ENCODE data around the gene RRP8. TPM values are rescaled to one million over a fixed set of nuclear protein-coding genes. Genes with fewer than 3 reads are reported as not detected.
A peak's percentile ranks its signal among the peaks of the same experiment; 100 is the strongest.

The RRP8 gene
- total RNA-seq, 1 donor from 2014 or later: 23.9 TPM

DNA sequence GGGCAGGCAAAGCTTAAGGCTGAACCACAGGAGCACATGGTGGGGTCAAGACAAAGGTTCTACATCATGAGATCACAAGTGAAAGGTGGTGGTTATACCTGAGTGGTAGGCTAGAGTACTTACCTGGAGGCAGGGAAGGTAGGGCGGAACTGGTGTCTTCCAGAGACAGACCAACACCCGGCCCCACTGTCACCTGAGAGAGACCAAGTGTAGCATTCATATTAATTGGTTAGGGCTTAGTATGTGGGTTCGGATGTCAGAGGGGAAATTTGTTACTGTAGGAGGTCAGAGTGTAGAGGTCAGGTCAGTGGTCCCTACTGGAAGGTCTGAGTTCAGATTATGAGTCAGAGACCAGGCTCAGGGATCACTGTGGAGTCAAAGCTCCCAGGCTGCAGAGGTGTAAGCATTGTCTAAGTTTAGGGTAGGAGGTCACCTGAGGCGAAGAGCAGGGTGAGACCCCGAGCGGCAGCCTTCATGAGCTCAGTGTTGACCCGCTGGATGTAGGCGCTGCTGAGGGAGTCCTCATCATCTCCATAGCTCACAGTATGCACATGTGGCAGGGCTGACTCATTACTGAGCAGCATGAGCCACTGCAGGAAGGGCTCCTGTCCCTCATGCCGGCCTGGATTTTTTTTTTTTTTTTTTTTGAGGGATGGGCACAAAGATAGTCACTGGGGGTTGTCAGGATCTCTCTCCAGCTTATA lies 12.6 kb upstream of the RRP8 start:
- Mint-ChIP-seq H3K36me3 (ENCODE audit: low read depth, unreplicated experiment) (peaks cover 18% of the 10 kb centered on the region), H3K27ac (ENCODE audit: unreplicated experiment) (peak overlapping the region; percentile 15), H3K4me3 (ENCODE audit: unreplicated experiment) (no peak overlapping the region), H3K9me3 (ENCODE audit: unreplicated experiment) (no peaks in the 10 kb centered on the region), H3K4me1 (ENCODE audit: low read depth, unreplicated experiment) (peaks cover 13% of the 10 kb centered on the region), H3K27me3 (ENCODE audit: low read depth, unreplicated experiment) (no peaks in the 10 kb centered on the region)
- H3K79me2 ChIP-seq (ENCODE audit: insufficient read depth, low read length): peaks cover 26% of the 10 kb centered on the region
- H3K4me2 ChIP-seq (ENCODE audit: low read length): no peak overlapping the region
- FAIRE-seq (no peak), DNase-seq (ENCODE audit: low read depth) (no peak)
- peaks cover under 1% of the 10 kb centered on the region for H3K36me3 ChIP-seq (ENCODE audit: insufficient read depth, low read length)
- H3K27me3 ChIP-seq (ENCODE audit: insufficient read depth, low read length): no peaks in the 10 kb centered on the region
- H2AFZ ChIP-seq (ENCODE audit: low read depth, low read length): no peak overlapping the region
- TF ChIP-seq EZH2 (IDR thresholded peaks at IDR 0.05; ENCODE audit: insufficient read depth, low read length) (no peak), CTCF (IDR thresholded peaks at IDR 0.05; ENCODE audit: insufficient read depth, low read depth, low read length) (no peak)
- H3K9me3 ChIP-seq (ENCODE audit: insufficient read depth, low read depth, low read length): no peaks in the 10 kb centered on the region
- H4K20me1 ChIP-seq (ENCODE audit: insufficient read depth, low read length): peaks cover 5% of the 10 kb centered on the region
- H3K9ac ChIP-seq (ENCODE audit: low read length): no peak overlapping the region
- peaks cover 43% of the 10 kb centered on the region for H3K4me1 ChIP-seq (ENCODE audit: insufficient read depth, low read length)
- peak overlapping the region; percentile 22 for H3K27ac ChIP-seq (ENCODE audit: low read depth, low read length)
- no peak overlapping the region for H3K4me3 ChIP-seq (ENCODE audit: insufficient read depth, low read depth, low read length)

DNA sequence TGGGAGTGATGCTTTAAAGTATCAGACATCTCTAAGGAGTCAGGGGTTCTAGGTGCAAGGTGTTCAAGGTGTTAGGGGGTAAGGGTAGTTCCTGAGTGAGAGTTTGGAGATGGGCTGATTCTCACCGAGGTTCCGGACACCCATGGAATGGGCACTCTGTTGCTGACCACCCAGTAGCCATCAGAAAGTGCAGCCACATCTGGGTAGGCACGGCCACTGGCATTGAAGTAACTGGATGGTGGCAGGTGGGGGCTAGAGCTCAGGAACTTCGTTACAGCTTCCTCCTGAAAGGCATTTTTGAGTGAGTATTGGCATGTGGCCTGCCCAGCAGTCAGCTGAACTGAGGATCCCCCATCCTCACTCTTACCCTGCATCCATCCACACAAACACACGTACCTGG lies 11.6 kb upstream of the RRP8 start:
- Mint-ChIP-seq H3K36me3 (ENCODE audit: low read depth, unreplicated experiment) (peaks cover 22% of the 10 kb centered on the region), H3K27me3 (ENCODE audit: low read depth, unreplicated experiment) (no peaks in the 10 kb centered on the region), H3K4me3 (ENCODE audit: unreplicated experiment) (no peak overlapping the region), H3K4me1 (ENCODE audit: low read depth, unreplicated experiment) (peaks cover 18% of the 10 kb centered on the region), H3K27ac (ENCODE audit: unreplicated experiment) (no peak overlapping the region), H3K9me3 (ENCODE audit: unreplicated experiment) (no peaks in the 10 kb centered on the region)
- Histone ChIP-seq H3K9me3 (ENCODE audit: insufficient read depth, low read depth, low read length) (no peaks in the 10 kb centered on the region), H3K9ac (ENCODE audit: low read length) (no peak overlapping the region), H3K79me2 (ENCODE audit: insufficient read depth, low read length) (peaks cover 36% of the 10 kb centered on the region), H2AFZ (ENCODE audit: low read depth, low read length) (no peak overlapping the region), H3K4me2 (ENCODE audit: low read length) (no peak overlapping the region), H4K20me1 (ENCODE audit: insufficient read depth, low read length) (peaks cover 13% of the 10 kb centered on the region), H3K27me3 (ENCODE audit: insufficient read depth, low read length) (no peaks in the 10 kb centered on the region), H3K4me3 (ENCODE audit: insufficient read depth, low read depth, low read length) (no peak overlapping the region), H3K4me1 (ENCODE audit: insufficient read depth, low read length) (peaks cover 52% of the 10 kb centered on the region), H3K36me3 (ENCODE audit: insufficient read depth, low read length) (peaks cover 10% of the 10 kb centered on the region), H3K27ac (ENCODE audit: low read depth, low read length) (no peak overlapping the region)
- TF ChIP-seq CTCF (IDR thresholded peaks at IDR 0.05; ENCODE audit: insufficient read depth, low read depth, low read length): no peak
- no peak for TF ChIP-seq EZH2 (IDR thresholded peaks at IDR 0.05; ENCODE audit: insufficient read depth, low read length)
- FAIRE-seq: no peak
- no peak for DNase-seq (ENCODE audit: low read depth)

GRCh38 chr11:6614446-6614845 lies 11.0 kb upstream of the RRP8 start:
- no peak overlapping the region for H2AFZ ChIP-seq (ENCODE audit: low read depth, low read length)
- peaks cover 13% of the 10 kb centered on the region for H4K20me1 ChIP-seq (ENCODE audit: insufficient read depth, low read length)
- Mint-ChIP-seq H3K27ac (ENCODE audit: unreplicated experiment) (no peak overlapping the region), H3K9me3 (ENCODE audit: unreplicated experiment) (no peaks in the 10 kb centered on the region), H3K27me3 (ENCODE audit: low read depth, unreplicated experiment) (no peaks in the 10 kb centered on the region), H3K36me3 (ENCODE audit: low read depth, unreplicated experiment) (peaks cover 27% of the 10 kb centered on the region), H3K4me3 (ENCODE audit: unreplicated experiment) (no peak overlapping the region), H3K4me1 (ENCODE audit: low read depth, unreplicated experiment) (peaks cover 22% of the 10 kb centered on the region)
- peaks cover 42% of the 10 kb centered on the region for H3K79me2 ChIP-seq (ENCODE audit: insufficient read depth, low read length)
- TF ChIP-seq CTCF (IDR thresholded peaks at IDR 0.05; ENCODE audit: insufficient read depth, low read depth, low read length) (no peak), EZH2 (IDR thresholded peaks at IDR 0.05; ENCODE audit: insufficient read depth, low read length) (no peak)
- DNase-seq (ENCODE audit: low read depth) (no peak), FAIRE-seq (no peak)
- H3K9ac ChIP-seq (ENCODE audit: low read length): no peak overlapping the region
- no peak overlapping the region for H3K27ac ChIP-seq (ENCODE audit: low read depth, low read length)
- peaks cover 55% of the 10 kb centered on the region for H3K4me1 ChIP-seq (ENCODE audit: insufficient read depth, low read length)
- H3K4me2 ChIP-seq (ENCODE audit: low read length): no peak overlapping the region
- no peaks in the 10 kb centered on the region for H3K9me3 ChIP-seq (ENCODE audit: insufficient read depth, low read depth, low read length)
- no peaks in the 10 kb centered on the region for H3K27me3 ChIP-seq (ENCODE audit: insufficient read depth, low read length)
- peaks cover 16% of the 10 kb centered on the region for H3K36me3 ChIP-seq (ENCODE audit: insufficient read depth, low read length)
- no peak overlapping the region for H3K4me3 ChIP-seq (ENCODE audit: insufficient read depth, low read depth, low read length)
